GM23248 (cell line): ENCODE data around the gene ZNF576. TPM values are rescaled to one million over a fixed set of nuclear protein-coding genes. Genes with fewer than 3 reads are reported as not detected.

Experiments used
- DNase-seq: peaks from one replicate; pipeline ENCODE4 v3.0.0-alpha.2; 2015
- H2AFZ ChIP-seq: fragments of 200-600 bp; sonication (generic); 2 replicates; pipeline ENCODE4 v1.6.1; 2016; ENCODE audit warnings: antibody characterized with exemption
- H3F3A ChIP-seq: fragments of 200-600 bp; sonication (generic); 2 replicates; pipeline ENCODE4 v1.6.1; 2016; ENCODE audit warnings: mild to moderate bottlenecking, antibody characterized with exemption, mixed run types; ENCODE audit not compliant: insufficient read depth
- H3K27ac ChIP-seq: fragments of 200-600 bp; sonication (generic); 2 replicates; pipeline ENCODE4 v1.5.1; 2016; ENCODE audit warnings: mild to moderate bottlenecking
- H3K27me3 ChIP-seq: fragments of 200-600 bp; sonication (generic); replicated peaks from 2 replicates; pipeline ENCODE4 v1.6.1; 2016; ENCODE audit warnings: mild to moderate bottlenecking; ENCODE audit not compliant: insufficient read depth
- H3K36me3 ChIP-seq: fragments of 200-600 bp; sonication (generic); 2 replicates; pipeline ENCODE4 v1.6.1; 2016; ENCODE audit warnings: low read depth, mild to moderate bottlenecking
- H3K4me1 ChIP-seq: fragments of 200-600 bp; sonication (generic); 2 replicates; pipeline ENCODE4 v1.6.1; 2016; ENCODE audit warnings: mild to moderate bottlenecking; ENCODE audit not compliant: insufficient read depth
- H3K4me2 ChIP-seq: fragments of 200-600 bp; sonication (generic); one replicate; pipeline ENCODE4 v1.6.1; 2016; ENCODE audit warnings: mild to moderate bottlenecking; ENCODE audit not compliant: unreplicated experiment
- H3K4me3 ChIP-seq: fragments of 200-600 bp; sonication (generic); 2 replicates; pipeline ENCODE4 v1.5.1; 2016; ENCODE audit warnings: mild to moderate bottlenecking
- H3K79me2 ChIP-seq: fragments of 200-600 bp; sonication (generic); 2 replicates; pipeline ENCODE4 v1.6.1; 2016; ENCODE audit warnings: mild to moderate bottlenecking; ENCODE audit not compliant: insufficient read depth
- H3K9ac ChIP-seq: fragments of 200-600 bp; sonication (generic); 2 replicates; pipeline ENCODE4 v1.6.1; 2016; ENCODE audit warnings: mild to moderate bottlenecking
- H3K9me2 ChIP-seq: fragments of 200-600 bp; sonication (generic); 2 replicates; pipeline ENCODE4 v1.6.1; 2016; ENCODE audit warnings: mixed run types, mild to moderate bottlenecking, moderate library complexity; ENCODE audit not compliant: insufficient read depth
- H3K9me3 ChIP-seq: fragments of 200-600 bp; sonication (generic); one replicate; pipeline ENCODE4 v1.6.1; 2017; ENCODE audit warnings: low read depth
- H4K20me1 ChIP-seq: fragments of 200-600 bp; sonication (generic); 2 replicates; pipeline ENCODE4 v1.6.0; 2016; ENCODE audit not compliant: insufficient read depth
- EZH2 ChIP-seq: fragments of 200-600 bp; sonication (generic); IDR thresholded peaks from 2 replicates; pipeline ENCODE4 v1.6.1; 2018; ENCODE audit warnings: antibody characterized with exemption, mild to moderate bottlenecking; ENCODE audit not compliant: insufficient read depth, poor library complexity, severe bottlenecking
- EZH2phosphoT487 ChIP-seq: fragments of 200-600 bp; sonication (generic); IDR thresholded peaks from 2 replicates; pipeline ENCODE4 v1.6.1; 2018; ENCODE audit warnings: antibody characterized with exemption, moderate library complexity, mild to moderate bottlenecking, low read depth; ENCODE audit not compliant: insufficient read depth
- WGBS, 2 experiments: methylation state at CpG; one replicate each; pipeline ENCODE4 v1.1.6; 2015 to 2017; ENCODE audit warnings: low lambda C conversion rate in 2 of 2, low coverage in 1 of 2; ENCODE audit errors: missing lambda C conversion rate in 2 of 2; 5-methylcytosine and 5-hydroxymethylcytosine counted together
- in situ Hi-C: fragments of 300-500 bp; cut with MboI; formaldehyde crosslinking; loops from 2 replicates; pipeline ENCODE4 v1.15.0; 2020
- polyA plus RNA-seq: library from polyadenylated mRNA; unstranded; fragments of >200 nt; fragmentation: Nextera tagmentation; extraction: Ambion mirVana; gene quantifications from 2 replicates; pipeline ENCODE4 v1.2.1, GENCODE V29; 2016
- total RNA-seq: library from RNA; depleted of rRNA; stranded (reverse); fragments of >200 nt; shearing (Covaris generic); gene quantifications from 2 replicates; pipeline ENCODE4 v1.2.3, GENCODE V29; 2014

ZNF576 gene
- total and polyA plus RNA-seq, 2 experiments from 2014 or later, result 11.7 to 19.3 TPM

GRCh38 chr19:43562698-43563241, 33.6 kb upstream of the ZNF576 start:
- TF ChIP-seq EZH2 (no peak), EZH2phosphoT487 (no peak)
- H3K27me3 ChIP-seq, result no peaks in the 10 kb centered on the region
- no peak overlapping the region for H2AFZ ChIP-seq
- H3K9me2 ChIP-seq, result no peaks in the 10 kb centered on the region
- H3K79me2 ChIP-seq, result 0 out of 2 replicates have a peak, but pooled peaks cover 5% of the 10 kb centered on the region
- in situ Hi-C loops, result no loop called here
- no peaks in the 10 kb centered on the region for H3K36me3 ChIP-seq
- H3K4me2 ChIP-seq, result peak overlapping the region; percentile 10
- H3K4me3 ChIP-seq, result no peak overlapping the region
- peaks cover 8% of the 10 kb centered on the region; the same call in 1 of the 2 replicates for H3K4me1 ChIP-seq
- WGBS, 2 experiments, result 39 to 40% methylated on average over 14 of the region's 14 CpGs
- H3K9me3 ChIP-seq, result no peaks in the 10 kb centered on the region
- peak overlapping the region; percentile 71 for H3K27ac ChIP-seq
- peaks cover 29% of the 10 kb centered on the region for H3F3A ChIP-seq
- H3K9ac ChIP-seq, result peak overlapping the region; percentile 22; the same call in 1 of the 2 replicates
- H4K20me1 ChIP-seq, result no peaks in the 10 kb centered on the region
- peak; percentile 88 for DNase-seq

GRCh38 chr19:43563816-43564457, 32.5 kb upstream of the ZNF576 start:
- no peak overlapping the region for H3K27ac ChIP-seq
- H3K4me2 ChIP-seq, result no peak overlapping the region
- no peak overlapping the region for H2AFZ ChIP-seq
- H3K79me2 ChIP-seq, result peaks cover 16% of the 10 kb centered on the region
- H3K9me3 ChIP-seq, result no peaks in the 10 kb centered on the region
- H3K9ac ChIP-seq, result no peak overlapping the region
- TF ChIP-seq EZH2 (no peak), EZH2phosphoT487 (no peak)
- H3K4me3 ChIP-seq, result no peak overlapping the region
- no peaks in the 10 kb centered on the region for H3K36me3 ChIP-seq
- no peaks in the 10 kb centered on the region for H4K20me1 ChIP-seq
- no peak for DNase-seq
- in situ Hi-C loops, result no loop called here
- H3K4me1 ChIP-seq, result peaks cover 8% of the 10 kb centered on the region; the same call in 1 of the 2 replicates
- 89 to 91% methylated on average over 10 of the region's 10 CpGs for WGBS, 2 experiments
- no peaks in the 10 kb centered on the region for H3K9me2 ChIP-seq
- no peaks in the 10 kb centered on the region for H3K27me3 ChIP-seq
- H3F3A ChIP-seq, result peaks cover 25% of the 10 kb centered on the region

- no peak overlapping the region for H3K9ac ChIP-seq
- no peaks in the 10 kb centered on the region for H4K20me1 ChIP-seq
- H2AFZ ChIP-seq, result no peak overlapping the region
- no peak overlapping the region for H3K27ac ChIP-seq
- no peak overlapping the region for H3K4me2 ChIP-seq
- DNase-seq, result no peak
- peaks cover 25% of the 10 kb centered on the region for H3F3A ChIP-seq
- no peak overlapping the region for H3K4me3 ChIP-seq
- peaks cover 24% of the 10 kb centered on the region for H3K79me2 ChIP-seq
- 77 to 79% methylated on average over 9 of the region's 9 CpGs for WGBS, 2 experiments
- H3K4me1 ChIP-seq, result peaks cover 8% of the 10 kb centered on the region; the same call in 1 of the 2 replicates
- TF ChIP-seq EZH2phosphoT487, result no peak
- no peak for TF ChIP-seq EZH2
- H3K27me3 ChIP-seq, result no peaks in the 10 kb centered on the region
- H3K9me3 ChIP-seq, result no peaks in the 10 kb centered on the region
- H3K36me3 ChIP-seq, result no peaks in the 10 kb centered on the region
- H3K9me2 ChIP-seq, result no peaks in the 10 kb centered on the region
- in situ Hi-C loops, result no loop called here
Observed at GRCh38 chr19:43564800-43565199, 31.6 kb upstream of the ZNF576 start.

- no peak overlapping the region for H3K9ac ChIP-seq
- H3K9me3 ChIP-seq, result no peaks in the 10 kb centered on the region
- peaks cover 58% of the 10 kb centered on the region for H3K79me2 ChIP-seq
- H3K27me3 ChIP-seq, result no peaks in the 10 kb centered on the region
- no peaks in the 10 kb centered on the region for H4K20me1 ChIP-seq
- H3K4me3 ChIP-seq, result no peak overlapping the region
- H3K36me3 ChIP-seq, result no peaks in the 10 kb centered on the region
- TF ChIP-seq EZH2, result no peak
- TF ChIP-seq EZH2phosphoT487, result no peak
- no peak overlapping the region for H3K4me2 ChIP-seq
- H3K9me2 ChIP-seq, result no peaks in the 10 kb centered on the region
- no peak for DNase-seq
- H3K27ac ChIP-seq, result no peak overlapping the region
- in situ Hi-C loops, result no loop called here
- no peaks in the 10 kb centered on the region for H3F3A ChIP-seq
- WGBS, 2 experiments, result 83 to 85% methylated on average over 4 to 5 of the region's 5 CpGs
- no peak overlapping the region for H2AFZ ChIP-seq
- peaks cover 5% of the 10 kb centered on the region for H3K4me1 ChIP-seq
Observed at GRCh38 chr19:43569657-43570056, 26.7 kb upstream of the ZNF576 start.
